HEK293 (cell line): ENCODE results near the gene GMCL1.

Experiments used
- PRDM1 ChIP-seq: fragments of 450-650 bp; formaldehyde crosslinking; IDR thresholded peaks from 2 replicates; pipeline ENCODE4; 2016; ENCODE audit warnings: missing biosample characterization, missing genetic modification characterization
- TCF7L2 ChIP-seq: IDR thresholded peaks from 2 replicates; pipeline ENCODE4 v1.6.1; 2011; ENCODE audit warnings: low read depth, mild to moderate bottlenecking, inconsistent platforms, low read length, moderate library complexity, borderline replicate concordance
- ZBTB1 ChIP-seq: fragments of 450-650 bp; formaldehyde crosslinking; IDR thresholded peaks from 2 replicates; pipeline ENCODE4 v1.5.1; 2016; ENCODE audit warnings: missing biosample characterization, missing genetic modification characterization
- ZBTB7A ChIP-seq: fragments of 450-650 bp; formaldehyde crosslinking; IDR thresholded peaks from 2 replicates; pipeline ENCODE4 v1.5.1; 2016; ENCODE audit warnings: low read depth, missing biosample characterization, missing genetic modification characterization
- ZNF10 ChIP-seq: fragments of 450-650 bp; formaldehyde crosslinking; IDR thresholded peaks from 2 replicates; pipeline ENCODE4 v1.5.1; 2017; ENCODE audit warnings: missing biosample characterization, missing genetic modification characterization
- ZNF121 ChIP-seq: fragments of 450-650 bp; formaldehyde crosslinking; IDR thresholded peaks from 2 replicates; pipeline ENCODE4 v1.5.1; 2016; ENCODE audit warnings: missing biosample characterization, missing genetic modification characterization
- ZNF423 ChIP-seq: fragments of 450-650 bp; formaldehyde crosslinking; IDR thresholded peaks from 2 replicates; pipeline ENCODE4 v1.5.1; 2016; ENCODE audit warnings: missing biosample characterization, missing genetic modification characterization
- ZNF530 ChIP-seq: fragments of 450-650 bp; formaldehyde crosslinking; IDR thresholded peaks from 2 replicates; pipeline ENCODE4 v1.5.1; 2016; ENCODE audit warnings: low read depth, missing biosample characterization, missing genetic modification characterization
- ZNF658 ChIP-seq: fragments of 450-650 bp; formaldehyde crosslinking; IDR thresholded peaks from 2 replicates; pipeline ENCODE4; 2016; ENCODE audit warnings: missing biosample characterization, missing genetic modification characterization
- TF ChIP-seq, protein P1 (sequence below): IDR thresholded peaks from 2 replicates; pipeline ENCODE4 v1.6.1; 2011; ENCODE audit warnings: mild to moderate bottlenecking, low read depth, low read length, borderline replicate concordance
- TF ChIP-seq, protein P2 (sequence below): fragments of 450-650 bp; formaldehyde crosslinking; IDR thresholded peaks from 2 replicates; pipeline ENCODE4 v1.5.1; 2016; ENCODE audit warnings: missing biosample characterization, missing genetic modification characterization
- TF ChIP-seq, protein P3 (sequence below): fragments of 450-650 bp; formaldehyde crosslinking; IDR thresholded peaks from 2 replicates; pipeline ENCODE4 v1.5.1; 2016; ENCODE audit warnings: missing biosample characterization, missing genetic modification characterization
- TF ChIP-seq, protein P4 (sequence below): fragments of 450-650 bp; formaldehyde crosslinking; IDR thresholded peaks from 2 replicates; pipeline ENCODE4 v1.5.1; 2016; ENCODE audit warnings: missing biosample characterization, missing genetic modification characterization
- TF ChIP-seq, protein P5 (sequence below): fragments of 450-650 bp; formaldehyde crosslinking; IDR thresholded peaks from 2 replicates; pipeline ENCODE4 v1.5.1; 2017; ENCODE audit warnings: missing biosample characterization, mild to moderate bottlenecking, missing genetic modification characterization, moderate library complexity

DNA sequence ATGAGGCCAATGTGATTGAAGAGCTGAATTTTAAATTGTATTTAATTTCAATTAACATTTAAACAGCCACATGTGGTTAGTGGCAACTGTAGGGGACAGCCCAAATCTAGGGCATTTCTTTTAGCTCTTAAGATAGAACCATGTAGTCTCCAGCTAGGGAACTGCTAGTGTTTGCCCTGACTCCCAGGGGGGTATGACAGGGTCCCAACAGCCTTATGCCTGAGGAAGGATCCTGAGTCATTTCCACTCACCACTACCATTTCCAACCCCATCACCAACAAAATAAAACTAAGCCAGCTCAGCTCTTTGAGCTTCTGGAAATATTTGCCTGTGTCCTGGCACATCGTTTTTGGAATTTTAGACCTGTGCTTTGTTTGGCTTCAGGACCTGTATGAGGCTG lies 13.7 kb upstream of the GMCL1 start:
- TF ChIP-seq TCF7L2 (no peak), ZNF530 (tag by site-specific recombination) (no peak), ZNF121 (tag by site-specific recombination) (no peak), ZBTB7A (tag by site-specific recombination) (no peak), PRDM1 (tag by site-specific recombination) (no peak), ZBTB1 (tag by site-specific recombination) (no peak), ZNF658 (tag by site-specific recombination) (no peak), ZNF423 (tag by site-specific recombination) (no peak), ZNF10 (tag by site-specific recombination) (no peak)
- TF ChIP-seq, protein P1, sequence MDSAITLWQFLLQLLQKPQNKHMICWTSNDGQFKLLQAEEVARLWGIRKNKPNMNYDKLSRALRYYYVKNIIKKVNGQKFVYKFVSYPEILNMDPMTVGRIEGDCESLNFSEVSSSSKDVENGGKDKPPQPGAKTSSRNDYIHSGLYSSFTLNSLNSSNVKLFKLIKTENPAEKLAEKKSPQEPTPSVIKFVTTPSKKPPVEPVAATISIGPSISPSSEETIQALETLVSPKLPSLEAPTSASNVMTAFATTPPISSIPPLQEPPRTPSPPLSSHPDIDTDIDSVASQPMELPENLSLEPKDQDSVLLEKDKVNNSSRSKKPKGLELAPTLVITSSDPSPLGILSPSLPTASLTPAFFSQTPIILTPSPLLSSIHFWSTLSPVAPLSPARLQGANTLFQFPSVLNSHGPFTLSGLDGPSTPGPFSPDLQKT, result no peak
- TF ChIP-seq, protein P2, sequence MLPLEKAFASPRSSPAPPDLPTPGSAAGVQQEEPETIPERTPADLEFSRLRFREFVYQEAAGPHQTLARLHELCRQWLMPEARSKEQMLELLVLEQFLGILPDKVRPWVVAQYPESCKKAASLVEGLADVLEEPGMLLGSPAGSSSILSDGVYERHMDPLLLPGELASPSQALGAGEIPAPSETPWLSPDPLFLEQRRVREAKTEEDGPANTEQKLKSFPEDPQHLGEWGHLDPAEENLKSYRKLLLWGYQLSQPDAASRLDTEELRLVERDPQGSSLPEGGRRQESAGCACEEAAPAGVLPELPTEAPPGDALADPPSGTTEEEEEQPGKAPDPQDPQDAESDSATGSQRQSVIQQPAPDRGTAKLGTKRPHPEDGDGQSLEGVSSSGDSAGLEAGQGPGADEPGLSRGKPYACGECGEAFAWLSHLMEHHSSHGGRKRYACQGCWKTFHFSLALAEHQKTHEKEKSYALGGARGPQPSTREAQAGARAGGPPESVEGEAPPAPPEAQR, result no peak
- TF ChIP-seq, protein P3, sequence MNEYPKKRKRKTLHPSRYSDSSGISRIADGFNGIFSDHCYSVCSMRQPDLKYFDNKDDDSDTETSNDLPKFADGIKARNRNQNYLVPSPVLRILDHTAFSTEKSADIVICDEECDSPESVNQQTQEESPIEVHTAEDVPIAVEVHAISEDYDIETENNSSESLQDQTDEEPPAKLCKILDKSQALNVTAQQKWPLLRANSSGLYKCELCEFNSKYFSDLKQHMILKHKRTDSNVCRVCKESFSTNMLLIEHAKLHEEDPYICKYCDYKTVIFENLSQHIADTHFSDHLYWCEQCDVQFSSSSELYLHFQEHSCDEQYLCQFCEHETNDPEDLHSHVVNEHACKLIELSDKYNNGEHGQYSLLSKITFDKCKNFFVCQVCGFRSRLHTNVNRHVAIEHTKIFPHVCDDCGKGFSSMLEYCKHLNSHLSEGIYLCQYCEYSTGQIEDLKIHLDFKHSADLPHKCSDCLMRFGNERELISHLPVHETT, result no peak
- TF ChIP-seq, protein P4, sequence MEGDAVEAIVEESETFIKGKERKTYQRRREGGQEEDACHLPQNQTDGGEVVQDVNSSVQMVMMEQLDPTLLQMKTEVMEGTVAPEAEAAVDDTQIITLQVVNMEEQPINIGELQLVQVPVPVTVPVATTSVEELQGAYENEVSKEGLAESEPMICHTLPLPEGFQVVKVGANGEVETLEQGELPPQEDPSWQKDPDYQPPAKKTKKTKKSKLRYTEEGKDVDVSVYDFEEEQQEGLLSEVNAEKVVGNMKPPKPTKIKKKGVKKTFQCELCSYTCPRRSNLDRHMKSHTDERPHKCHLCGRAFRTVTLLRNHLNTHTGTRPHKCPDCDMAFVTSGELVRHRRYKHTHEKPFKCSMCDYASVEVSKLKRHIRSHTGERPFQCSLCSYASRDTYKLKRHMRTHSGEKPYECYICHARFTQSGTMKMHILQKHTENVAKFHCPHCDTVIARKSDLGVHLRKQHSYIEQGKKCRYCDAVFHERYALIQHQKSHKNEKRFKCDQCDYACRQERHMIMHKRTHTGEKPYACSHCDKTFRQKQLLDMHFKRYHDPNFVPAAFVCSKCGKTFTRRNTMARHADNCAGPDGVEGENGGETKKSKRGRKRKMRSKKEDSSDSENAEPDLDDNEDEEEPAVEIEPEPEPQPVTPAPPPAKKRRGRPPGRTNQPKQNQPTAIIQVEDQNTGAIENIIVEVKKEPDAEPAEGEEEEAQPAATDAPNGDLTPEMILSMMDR, result no peak
- TF ChIP-seq, protein P5, sequence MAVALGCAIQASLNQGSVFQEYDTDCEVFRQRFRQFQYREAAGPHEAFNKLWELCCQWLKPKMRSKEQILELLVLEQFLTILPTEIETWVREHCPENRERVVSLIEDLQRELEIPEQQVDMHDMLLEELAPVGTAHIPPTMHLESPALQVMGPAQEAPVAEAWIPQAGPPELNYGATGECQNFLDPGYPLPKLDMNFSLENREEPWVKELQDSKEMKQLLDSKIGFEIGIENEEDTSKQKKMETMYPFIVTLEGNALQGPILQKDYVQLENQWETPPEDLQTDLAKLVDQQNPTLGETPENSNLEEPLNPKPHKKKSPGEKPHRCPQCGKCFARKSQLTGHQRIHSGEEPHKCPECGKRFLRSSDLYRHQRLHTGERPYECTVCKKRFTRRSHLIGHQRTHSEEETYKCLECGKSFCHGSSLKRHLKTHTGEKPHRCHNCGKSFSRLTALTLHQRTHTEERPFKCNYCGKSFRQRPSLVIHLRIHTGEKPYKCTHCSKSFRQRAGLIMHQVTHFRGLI (tag by site-specific recombination), result no peak
